Kidney tubule cell (primary cell): ENCODE results near the gene CCNA2.

Experiments
- DNase-seq: peaks from one replicate; pipeline ENCODE4 v3.0.0-alpha.2; 2018; ENCODE audit warnings: low spot score

The CCNA2 gene

DNA sequence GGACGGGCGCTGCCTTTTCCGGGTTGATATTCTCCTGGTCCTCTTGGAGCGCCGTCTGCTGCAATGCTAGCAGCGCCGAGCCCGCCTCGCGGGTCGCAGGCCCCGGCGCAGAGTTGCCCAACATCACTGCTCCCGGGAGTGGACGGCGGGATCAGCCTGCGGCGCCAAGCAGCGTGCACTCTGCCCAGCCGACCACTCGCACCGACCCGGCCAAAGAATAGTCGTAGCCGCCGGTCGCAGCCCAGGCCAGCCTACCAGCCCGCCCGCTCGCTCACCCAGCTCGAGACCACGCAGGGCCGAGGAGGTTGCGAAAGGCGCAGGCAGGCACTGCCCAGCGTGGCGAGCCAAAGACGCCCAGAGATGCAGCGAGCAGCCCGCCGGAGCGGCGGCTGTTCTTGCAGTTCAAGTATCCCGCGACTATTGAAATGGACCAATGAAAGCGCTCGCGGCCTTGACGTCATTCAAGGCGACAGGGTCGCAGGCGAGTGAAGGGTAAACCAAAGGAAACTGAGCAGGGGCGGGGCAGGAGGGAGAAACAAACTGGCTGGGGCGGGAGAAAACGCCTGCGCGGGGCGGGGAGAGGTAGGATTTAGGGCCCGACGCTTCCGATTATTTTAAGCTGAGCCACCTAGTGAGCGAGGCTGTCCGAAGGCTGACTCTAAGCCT lies at the start of gene CCNA2:
Gene CCNA2, minus strand, starts transcription at position 379 of the 666 bp plus-strand sequence. Its CDS starts 255 bp downstream, at position 124.
- DNase-seq, result peak; percentile 96

DNA sequence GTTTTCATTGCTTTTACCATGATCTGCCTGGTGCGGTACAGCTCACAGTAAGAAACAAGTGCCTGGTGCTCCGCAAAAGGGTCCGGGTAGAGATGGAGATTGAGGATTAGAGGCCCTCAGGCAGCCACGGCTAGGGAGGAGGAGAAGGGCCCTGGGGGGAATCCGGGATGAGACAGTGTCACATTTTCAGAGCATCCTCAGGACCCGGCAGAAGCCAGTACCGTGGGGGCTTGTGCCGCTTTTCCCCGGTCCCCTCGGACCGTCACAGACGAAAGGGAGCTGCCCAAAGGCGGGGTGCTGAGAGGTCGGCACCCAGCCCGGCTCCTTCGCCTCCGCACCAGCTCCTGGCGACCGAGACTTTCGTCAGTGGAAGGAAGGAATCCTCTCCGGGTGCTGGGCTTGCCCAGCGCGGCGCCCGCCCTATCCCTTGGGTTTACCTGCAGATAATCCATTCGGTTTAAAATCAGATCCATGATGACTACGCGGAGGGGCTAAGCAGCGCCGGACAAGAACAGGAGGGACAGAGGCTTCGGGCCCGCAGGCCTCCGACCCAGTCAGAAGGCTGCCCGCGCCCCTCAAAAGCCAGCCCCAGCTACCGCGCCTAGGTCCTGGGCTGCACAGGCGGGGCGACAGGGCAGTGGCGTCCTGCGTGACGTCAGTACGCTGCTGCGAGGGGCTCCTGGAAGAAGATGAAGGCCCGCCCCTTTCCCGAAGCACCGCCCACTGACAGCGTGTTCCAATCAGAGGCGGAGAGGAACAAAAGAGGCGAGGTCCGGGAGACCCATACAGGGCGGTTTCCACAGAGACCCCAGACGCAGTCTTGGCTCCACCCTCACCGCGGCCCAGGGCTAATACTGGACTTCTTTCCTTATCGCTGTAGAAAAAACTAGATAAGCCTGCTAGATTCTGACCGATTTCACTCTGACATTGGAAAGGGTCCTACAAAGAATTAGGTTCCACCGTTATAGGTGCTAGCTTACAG lies 46.4 kb upstream of the CCNA2 start, which contains the start of gene BBS7:
Gene BBS7, minus strand, starts transcription at position 634 of the 982 bp plus-strand sequence. Its CDS starts 161 bp downstream, at position 473.
- DNase-seq, result peak; percentile 97

DNA sequence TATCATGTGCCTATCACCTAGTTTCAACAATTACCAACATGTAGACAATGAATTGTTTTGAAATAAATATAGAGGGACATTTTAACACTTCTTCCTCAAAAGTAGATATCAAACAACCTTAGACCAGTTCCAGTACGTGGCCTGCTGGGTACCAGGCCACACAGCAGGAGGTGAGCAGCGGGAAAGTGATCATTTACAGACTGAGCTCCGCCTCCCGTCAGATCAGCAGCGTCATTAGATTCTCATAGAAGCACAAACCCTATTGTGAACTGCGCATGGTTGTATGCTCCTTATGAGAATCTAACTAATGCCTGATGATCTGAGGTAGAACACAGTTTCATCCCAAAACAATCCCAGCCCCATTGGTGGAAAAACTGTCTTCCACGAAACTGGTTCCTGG lies 40.1 kb upstream of the CCNA2 start:
- peak; percentile 10 for DNase-seq

DNA sequence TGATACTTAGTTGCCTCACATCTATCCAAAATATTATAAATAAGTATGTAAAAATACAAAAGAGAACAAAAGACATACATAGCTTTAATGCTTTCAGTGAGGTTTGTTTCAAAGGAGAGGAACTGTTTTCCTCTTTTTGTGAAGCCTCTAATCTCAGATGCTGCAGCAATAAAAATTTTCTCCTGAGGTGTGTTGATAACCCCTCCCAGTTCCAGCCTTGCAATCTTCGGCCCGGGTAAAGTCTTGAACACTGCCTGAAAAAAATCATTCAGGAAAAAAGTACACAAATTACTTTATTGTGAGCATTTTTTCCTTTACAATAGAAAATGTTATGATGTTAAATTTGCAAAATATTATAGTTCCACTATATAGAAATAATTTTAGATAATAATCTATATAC lies 37.7 kb upstream of the CCNA2 start:
- DNase-seq, result no peak

DNA sequence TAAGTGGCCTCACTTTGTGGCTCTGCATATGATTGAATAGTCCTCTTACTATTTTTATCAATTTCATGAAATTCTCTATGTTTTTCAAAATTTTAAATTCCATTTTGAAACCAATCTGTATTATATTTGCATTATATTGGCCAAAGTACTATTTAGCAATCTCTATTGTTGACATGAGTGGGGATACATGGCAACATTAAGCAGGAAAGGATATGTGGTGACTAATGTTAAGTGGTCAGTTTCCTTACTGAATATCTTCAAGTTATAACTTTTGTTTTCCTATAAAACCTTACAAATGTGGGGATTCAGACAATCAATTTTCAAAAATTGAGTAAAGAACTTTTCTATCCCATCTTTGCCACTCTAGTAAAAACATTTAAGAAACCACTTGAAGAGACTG lies 36.4 kb upstream of the CCNA2 start:
- DNase-seq, result no peak

DNA sequence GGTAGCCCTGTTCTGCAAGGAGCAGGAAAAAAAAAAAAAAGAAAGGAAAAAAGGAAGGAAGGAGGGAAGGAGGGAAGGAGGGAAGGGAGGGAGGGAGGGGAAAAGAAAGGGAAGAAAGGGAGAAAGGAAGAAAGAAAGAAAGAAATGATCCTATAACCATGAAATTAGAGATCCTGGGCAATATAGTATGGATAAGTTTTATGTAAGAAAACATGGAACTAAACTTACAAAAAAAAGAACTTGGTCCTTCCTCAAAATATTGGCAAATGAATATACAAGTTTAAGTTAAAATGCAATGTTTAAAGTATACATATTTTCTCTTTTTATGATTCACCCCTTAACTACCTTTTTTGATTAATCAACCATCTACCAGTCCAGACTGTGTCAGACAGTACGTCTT lies 27.7 kb upstream of the CCNA2 start:
- DNase-seq, result no peak

DNA sequence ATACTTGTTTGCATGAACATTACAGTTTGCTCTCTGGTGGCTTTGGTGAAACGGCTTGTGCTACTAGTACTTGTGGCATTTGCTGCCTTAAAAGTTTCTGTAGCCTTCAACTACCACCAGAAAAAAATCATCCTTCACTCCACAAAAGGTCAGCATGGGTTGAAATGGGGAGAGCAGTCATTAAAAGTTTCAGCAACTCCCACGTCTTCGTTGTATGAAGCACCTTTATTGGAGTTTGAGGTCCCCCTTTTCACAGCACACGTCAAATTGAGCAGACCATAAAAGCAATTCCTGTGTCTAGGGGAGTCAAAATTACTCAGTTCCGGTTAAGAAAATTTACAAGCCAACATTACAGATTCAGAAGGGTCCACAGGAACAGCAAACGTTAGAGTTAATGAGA lies 23.0 kb upstream of the CCNA2 start:
- DNase-seq, result no peak

DNA sequence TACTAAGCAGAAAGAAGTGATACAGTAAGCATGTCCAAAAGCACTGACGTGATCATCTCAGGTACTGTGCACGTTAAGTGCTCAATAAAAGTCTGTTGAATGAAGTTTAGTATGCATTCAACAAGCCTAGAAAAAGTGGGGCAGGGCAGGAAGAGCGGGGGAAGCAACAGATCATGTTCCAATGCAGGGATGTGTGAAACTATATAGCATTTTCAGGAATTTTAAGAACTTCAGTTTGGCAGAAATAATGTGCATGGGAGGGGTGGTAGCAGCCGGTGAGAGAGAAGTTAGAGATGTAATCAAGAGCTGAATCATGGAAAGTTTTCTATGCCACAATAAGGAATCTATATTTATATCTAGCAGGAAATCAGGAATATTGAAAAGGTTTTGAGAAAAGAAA lies 19.2 kb upstream of the CCNA2 start:
- no peak for DNase-seq

DNA sequence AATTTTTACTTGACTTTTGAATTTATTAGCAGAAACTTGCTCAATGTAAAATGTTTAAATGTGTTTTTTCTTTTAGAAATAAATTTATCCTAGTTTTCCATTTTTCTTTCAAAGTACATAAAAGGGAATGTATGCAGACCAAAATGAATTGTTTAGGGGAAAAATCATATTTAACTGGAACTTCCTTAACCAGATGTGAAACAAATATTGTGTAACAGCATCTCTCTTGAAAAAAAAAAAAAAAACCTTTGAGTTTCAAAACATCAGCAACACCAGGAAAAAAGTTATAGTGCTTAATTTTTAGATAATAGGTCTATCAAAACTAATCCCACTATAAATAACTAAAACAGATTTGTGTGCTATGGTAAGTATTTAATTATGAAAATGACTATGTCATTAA lies 14.5 kb upstream of the CCNA2 start:
- DNase-seq, result no peak

DNA sequence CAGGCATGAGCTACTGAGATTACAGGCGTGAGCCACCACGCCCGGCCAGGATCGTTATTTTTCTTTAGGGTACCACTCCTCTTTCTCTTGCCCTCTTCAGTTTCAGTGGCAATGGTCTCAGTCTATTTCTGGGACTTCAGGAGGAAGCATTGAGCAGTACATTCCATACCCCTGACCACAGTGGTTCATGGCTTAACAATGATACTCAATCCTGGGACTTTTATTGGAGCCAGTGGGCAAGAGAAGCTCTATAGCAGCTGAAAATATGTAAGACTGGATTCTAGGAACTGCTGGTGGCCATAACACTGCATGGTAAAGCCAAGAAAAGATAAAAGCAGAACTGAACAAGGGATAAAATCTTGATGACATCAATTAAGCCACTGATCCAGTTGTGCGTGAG lies 5.8 kb upstream of the CCNA2 start:
- DNase-seq, result no peak

DNA sequence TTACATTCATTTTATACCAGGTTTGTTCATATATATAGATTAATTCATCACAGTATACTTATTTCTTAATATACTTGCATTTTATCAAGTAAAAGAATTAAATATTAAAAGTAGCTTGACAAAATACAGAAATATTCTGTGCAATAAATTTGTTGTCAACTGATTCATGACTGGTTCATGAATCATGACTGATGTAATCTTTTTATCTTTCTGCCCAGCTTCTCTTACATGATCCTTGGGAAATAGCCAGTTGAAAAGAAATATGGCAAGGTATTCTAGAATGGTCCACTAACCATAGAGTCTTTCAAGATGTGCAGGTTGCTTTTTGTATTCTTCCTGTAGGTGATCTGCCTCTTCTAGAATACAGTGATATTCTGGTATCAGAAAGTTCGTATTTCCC lies 4.2 kb upstream of the CCNA2 start:
- peak; percentile 56 for DNase-seq

DNA sequence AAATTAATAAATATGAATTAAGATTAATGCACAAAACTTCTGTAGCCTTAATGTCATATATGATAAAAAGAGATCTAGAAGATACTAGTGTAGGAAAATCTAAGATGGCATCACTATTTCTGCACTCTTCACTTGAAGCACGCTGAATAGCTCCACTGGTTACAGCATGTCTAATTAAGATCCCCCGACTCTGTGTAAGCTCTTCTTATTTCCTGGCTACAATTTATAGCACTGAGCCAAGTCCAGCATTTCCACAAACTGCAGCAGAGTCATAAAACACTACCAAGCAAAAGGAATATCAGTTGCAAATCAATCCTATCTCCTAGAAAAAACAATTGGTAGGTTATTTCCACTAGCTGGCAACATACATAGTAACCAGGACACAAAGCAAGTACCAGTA lies 1.3 kb upstream of the CCNA2 start:
- DNase-seq, result no peak

DNA sequence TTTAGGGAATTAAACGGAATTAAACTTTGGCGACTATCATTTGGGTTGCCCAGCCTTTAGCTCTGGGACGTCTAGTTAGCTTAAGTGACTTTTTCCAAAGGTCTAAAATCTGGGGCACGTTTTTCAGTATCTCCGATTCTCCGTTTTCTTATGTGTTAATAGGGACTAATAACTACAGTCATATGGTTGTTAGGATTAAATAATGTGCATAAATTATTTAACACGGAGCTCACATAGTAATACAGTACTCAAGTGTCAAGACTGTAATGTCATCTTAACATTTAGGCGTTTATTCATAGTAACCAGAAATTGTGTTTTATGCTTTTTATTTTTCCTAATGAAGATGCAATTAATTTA lies 466 bp upstream of the CCNA2 start:
- DNase-seq, result no peak

DNA sequence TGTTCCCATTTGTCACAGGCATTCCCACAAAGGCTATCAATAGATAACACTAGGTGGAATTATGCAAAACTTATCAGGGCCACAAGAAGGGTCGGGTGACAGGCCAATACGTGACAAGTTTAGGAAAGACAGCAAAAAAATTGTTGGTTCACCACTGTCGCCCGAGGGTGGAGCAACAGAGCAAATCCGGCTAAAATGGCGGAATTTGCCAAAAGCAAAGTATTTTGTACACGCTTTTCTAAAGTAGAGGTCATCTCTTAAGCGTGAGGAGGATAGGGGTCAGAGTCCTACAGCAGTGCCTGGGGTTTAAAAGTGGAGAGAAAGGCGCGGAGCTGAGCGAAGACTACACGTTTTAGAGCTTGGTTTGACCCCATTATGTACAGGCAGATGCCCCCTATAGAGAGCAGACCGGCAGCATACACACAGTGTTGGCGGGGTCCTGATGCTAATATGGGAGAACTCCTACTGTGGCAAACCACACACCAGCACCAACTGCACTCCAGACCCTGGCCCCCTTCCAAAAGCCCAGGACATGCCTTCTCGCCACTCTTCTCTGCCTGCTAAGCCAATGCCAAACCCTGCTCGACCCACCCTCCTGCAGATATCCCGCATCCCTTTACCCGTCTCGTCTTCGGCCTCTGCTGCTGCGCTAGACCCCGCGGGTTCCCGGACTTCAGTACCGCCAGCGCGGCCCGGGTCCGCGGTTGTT lies 733 bp downstream of the CCNA2 start:
- peak; percentile 22 for DNase-seq

DNA sequence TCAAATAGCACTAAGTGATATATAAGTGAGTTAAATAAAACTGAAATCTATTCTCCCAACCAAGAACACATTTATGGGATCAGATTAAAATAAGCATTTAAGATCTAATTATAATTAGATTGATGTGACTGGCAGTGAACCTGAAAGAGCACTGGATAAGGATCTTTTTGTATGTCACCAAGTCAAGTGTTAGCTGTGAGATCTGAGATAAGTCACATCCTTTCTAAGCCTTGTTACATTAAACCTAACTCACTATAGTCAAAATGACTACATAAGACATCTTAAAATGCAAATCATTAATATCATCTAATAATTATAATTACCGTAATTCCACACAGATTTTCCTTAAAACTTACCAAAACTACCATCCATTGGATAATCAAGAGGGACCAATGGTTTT lies 1.6 kb downstream of the CCNA2 start:
- no peak for DNase-seq

DNA sequence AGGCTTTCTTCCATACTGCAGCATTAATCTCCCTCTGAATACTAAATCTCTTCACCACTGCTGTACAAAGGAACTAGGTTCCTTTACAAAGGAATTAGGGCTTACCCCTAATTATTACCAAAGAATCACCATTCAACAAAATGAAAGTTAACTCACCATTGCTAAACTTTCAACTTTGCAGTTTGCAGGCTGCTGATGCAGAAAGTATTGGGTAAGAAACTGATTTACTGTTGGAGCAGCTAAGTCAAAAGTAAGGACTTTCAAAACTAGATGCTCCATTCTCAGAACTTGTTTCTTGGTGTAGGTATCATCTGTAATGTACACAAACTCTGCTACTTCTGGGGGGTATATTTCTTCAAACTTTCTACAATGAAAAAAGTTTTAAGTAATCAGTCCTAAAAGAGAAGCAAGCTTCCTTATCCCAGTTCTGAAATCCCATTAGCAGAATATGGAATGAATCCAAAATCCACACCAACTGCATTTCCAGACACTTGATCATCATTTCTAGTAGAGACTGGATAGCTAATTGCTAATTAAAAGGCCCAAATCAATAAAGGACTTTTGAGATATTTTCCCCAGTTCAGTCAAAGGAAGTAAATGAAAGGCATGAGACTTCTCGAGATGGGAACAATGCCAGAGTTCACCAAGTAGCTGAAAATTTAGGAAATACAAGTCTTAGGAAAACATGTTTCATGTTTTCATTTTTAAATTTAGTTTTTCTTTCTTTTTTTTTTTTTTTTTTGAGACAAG lies 4.3 kb downstream of the CCNA2 start:
- peak; percentile 26 for DNase-seq

DNA sequence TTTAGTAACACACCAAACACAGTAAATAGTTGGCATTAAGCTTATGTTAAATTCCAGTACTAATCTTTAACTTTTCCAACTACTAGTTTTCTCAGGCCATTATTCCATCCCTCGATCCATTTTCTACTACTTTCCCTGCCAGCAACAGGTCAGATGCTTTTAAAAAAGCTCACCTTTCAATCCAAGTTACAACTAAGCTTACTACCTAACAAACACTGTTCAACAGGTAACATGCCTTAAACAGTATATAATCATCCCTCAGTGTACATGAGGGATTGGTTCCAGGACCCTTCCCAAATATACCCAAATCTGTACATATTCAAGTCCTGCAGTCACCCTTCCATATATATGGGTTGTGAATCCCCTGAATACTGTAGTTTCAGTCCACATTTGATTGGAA lies 5.5 kb downstream of the CCNA2 start:
- no peak for DNase-seq

DNA sequence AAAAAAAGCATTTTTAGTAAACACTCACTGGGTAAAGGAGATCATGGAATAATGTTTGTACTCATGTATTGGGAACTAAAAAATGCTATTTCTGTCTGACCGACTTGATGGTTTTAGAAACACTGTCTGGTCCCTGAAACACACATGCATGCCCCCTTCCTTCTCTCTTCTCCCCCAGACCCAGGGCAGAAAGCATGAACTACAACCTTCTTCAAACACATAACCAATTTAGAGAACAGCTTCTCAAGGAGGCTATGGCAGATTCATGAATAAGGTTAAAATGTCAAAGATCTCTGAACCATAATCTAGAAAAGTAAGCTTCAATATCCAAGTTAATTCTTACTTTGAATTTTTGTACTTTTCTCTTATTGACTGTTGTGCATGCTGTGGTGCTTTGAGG lies 6.0 kb downstream of the CCNA2 start:
- no peak for DNase-seq

DNA sequence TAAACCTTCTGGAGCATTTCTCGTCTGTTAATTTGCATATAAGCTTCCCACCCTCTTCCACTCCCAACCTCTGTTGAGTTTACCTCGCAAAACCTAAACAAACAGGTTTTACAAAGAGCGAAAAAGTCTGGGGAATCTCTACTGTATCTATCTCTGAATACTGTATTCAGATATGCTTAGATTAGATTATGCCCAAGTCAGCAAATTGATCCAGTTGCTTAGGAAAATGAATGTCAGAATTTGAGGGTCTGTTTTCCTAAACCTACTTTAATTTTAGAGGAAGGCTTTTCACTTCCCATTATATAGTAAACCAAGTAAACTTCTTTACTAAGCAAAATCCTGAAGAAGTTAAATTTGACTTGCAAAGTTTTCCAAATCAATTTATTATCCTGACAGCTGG lies 6.7 kb downstream of the CCNA2 start:
- DNase-seq, result no peak

DNA sequence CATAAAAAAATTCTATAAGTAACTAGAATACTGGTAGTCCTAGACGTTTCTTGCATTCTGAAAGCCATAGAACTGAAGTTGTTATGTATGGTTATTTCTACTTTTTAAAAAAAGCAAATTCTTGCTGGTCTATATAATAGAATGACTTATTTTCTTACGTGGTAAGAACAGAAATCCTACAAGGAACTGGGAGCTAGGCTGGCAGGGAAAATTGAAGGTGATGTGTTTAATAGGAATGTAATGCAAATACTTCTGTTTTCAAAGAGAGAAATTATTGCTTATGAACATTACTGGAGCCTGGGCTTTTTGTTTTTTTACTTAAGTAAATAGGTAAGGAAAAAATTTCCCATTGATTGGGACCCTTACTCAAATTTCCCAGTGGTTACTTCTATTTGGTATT lies 8.9 kb downstream of the CCNA2 start:
- DNase-seq, result no peak

DNA sequence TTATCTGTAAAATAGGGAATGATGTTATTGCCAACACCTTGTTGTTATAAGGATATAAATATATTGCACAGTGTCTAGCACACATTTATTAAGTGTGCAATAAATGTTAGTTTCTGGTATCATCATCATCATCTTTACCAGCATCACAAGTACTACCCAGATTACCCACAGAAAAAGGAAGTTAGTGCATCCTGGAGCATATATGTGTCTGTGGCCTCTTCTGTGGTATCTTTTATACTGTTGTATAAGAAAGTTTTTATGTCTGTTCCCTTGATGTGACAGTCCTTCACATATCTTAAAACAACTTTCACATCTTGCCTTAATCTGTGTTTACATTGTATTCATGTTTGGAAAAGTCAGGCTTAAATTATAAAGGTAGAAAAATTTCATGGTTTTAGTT lies 12.6 kb downstream of the CCNA2 start:
- no peak for DNase-seq

DNA sequence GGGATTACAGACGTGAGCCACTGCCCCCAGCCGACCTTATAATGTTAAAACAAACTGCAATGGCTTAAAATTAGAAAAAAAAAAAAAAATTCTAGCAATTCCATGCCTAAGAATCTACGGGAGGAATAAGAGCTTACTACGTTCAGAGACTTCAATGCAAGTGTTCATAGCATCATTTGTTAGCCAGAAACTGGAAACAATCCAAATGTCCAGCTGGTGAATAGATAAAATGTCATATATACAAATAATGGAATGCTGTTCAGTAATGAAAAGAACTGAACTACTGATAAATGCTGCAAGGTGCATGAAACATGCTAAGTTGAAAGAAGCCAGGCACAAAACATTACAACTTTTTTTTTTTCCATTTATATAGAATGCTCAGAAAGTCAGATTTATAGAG lies 17.3 kb downstream of the CCNA2 start:
- no peak for DNase-seq
